ENCODE measurements around the gene ODAD3.
"Not testable (repeated sequence)": the region's sequence is repeated elsewhere in the genome, so short reads cannot be mapped to it uniquely, and the experiment has no call there.

Gene ODAD3

GRCh38 chr19:11460207-11460606, 25.3 kb upstream of the ODAD3 start:
- no peak for DNase-seq (ENCODE audit: low read depth)

- not testable (repeated sequence) for DNase-seq (ENCODE audit: low read depth)
Observed at GRCh38 chr19:11458912-11459311, 24.0 kb upstream of the ODAD3 start.

- no peak for DNase-seq (ENCODE audit: low read depth)
Observed at GRCh38 chr19:11458236-11458900, 23.4 kb upstream of the ODAD3 start.

GRCh38 chr19:11457831-11458230, 22.9 kb upstream of the ODAD3 start:
- no peak for DNase-seq (ENCODE audit: low read depth)

GRCh38 chr19:11457115-11457514, 22.2 kb upstream of the ODAD3 start:
- no peak for DNase-seq (ENCODE audit: low read depth)

GRCh38 chr19:11456659-11457058, 21.7 kb upstream of the ODAD3 start:
- DNase-seq (ENCODE audit: low read depth), result no peak

- not testable (repeated sequence) for DNase-seq (ENCODE audit: low read depth)
Observed at GRCh38 chr19:11455233-11455554, 20.3 kb upstream of the ODAD3 start.

- no peak for DNase-seq (ENCODE audit: low read depth)
Observed at GRCh38 chr19:11453468-11454341, 18.8 kb upstream of the ODAD3 start.

- DNase-seq (ENCODE audit: low read depth), result no peak
Observed at GRCh38 chr19:11452620-11453310, 17.8 kb upstream of the ODAD3 start.

- DNase-seq (ENCODE audit: low read depth), result no peak
Observed at GRCh38 chr19:11451871-11452619, 17.1 kb upstream of the ODAD3 start.

GRCh38 chr19:11451327-11451870, 16.5 kb upstream of the ODAD3 start:
- DNase-seq (ENCODE audit: low read depth), result no peak

GRCh38 chr19:11450570-11451326, 15.8 kb upstream of the ODAD3 start:
- no peak for DNase-seq (ENCODE audit: low read depth)

- no peak for DNase-seq (ENCODE audit: low read depth)
Observed at GRCh38 chr19:11448923-11449554, 14.1 kb upstream of the ODAD3 start.

- no peak for DNase-seq (ENCODE audit: low read depth)
Observed at GRCh38 chr19:11448410-11448809, 13.5 kb upstream of the ODAD3 start.

GRCh38 chr19:11447347-11448262, 12.7 kb upstream of the ODAD3 start:
- no peak for DNase-seq (ENCODE audit: low read depth)

GRCh38 chr19:11446652-11447301, 11.9 kb upstream of the ODAD3 start:
- no peak for DNase-seq (ENCODE audit: low read depth)

- no peak for DNase-seq (ENCODE audit: low read depth)
Observed at GRCh38 chr19:11446271-11446651, 11.3 kb upstream of the ODAD3 start.

GRCh38 chr19:11445141-11445540, 10.2 kb upstream of the ODAD3 start:
- no peak for DNase-seq (ENCODE audit: low read depth)

GRCh38 chr19:11444059-11444458, 9.1 kb upstream of the ODAD3 start:
- DNase-seq (ENCODE audit: low read depth), result no peak

Measured in non-pigmented ciliary epithelial cell (primary cell).